ENCODE results near the gene SH3RF2.
A peak's percentile ranks its signal among the peaks of the same experiment; 100 is the strongest.
"Not testable (repeated sequence)": the region's sequence is repeated elsewhere in the genome, so short reads cannot be mapped to it uniquely, and the experiment has no call there.

The SH3RF2 gene

DNA sequence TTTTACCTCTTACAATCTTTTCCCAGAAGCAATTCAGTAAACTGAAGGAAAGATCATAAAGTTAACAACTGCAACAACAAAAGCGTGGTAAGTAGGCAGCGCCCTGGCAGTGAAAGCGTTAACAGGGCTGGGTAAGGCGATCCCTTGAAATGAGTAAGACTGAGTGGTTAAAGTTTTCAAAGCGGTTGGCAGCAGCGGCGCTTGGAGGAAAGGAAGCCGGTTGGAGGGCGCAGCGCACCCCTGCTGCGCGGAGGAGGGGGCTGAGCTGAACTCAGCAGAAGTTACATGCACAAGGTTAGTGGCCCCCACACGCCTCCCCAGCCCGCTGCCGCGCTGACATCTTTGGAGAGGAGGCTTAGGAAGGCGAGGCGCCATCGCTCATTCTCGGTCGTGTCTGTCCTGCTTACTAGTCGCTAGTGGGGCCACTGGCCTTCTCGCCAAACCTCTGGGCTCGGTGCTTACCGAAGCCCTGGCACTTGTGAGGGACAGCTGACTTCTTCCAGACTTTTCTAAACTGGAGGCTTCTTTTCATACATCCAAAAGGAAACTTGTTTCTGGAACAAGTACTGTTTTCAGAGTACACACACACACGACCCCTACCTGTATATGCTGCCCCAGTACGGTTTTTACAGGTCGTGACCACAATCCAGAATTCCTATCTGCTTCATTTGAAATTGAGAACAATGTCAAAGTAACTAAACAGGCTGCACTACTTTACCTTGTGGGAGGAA, at the start of gene SH3RF2:
Gene SH3RF2 (plus strand): TSS at position 178 of the 731 bp plus-strand sequence. CDS start 1,351 bp downstream, outside the sequence.
- Histone ChIP-seq H2AFZ (ENCODE audit: low read depth) (no peak within 1 kb of the TSS), H3K27me3 (ENCODE audit: insufficient read depth, low read depth) (no peaks in the 10 kb centered on the region), H3K9ac (no peak within 1 kb of the TSS), H3K4me1 (ENCODE audit: low read depth, poor library complexity, severe bottlenecking) (no peaks in the 10 kb centered on the region), H4K20me1 (ENCODE audit: insufficient read depth) (no peaks in the 10 kb centered on the region), H3K4me2 (no peak within 1 kb of the TSS), H3K36me3 (ENCODE audit: insufficient read depth) (no peaks in the 10 kb centered on the region), H3K4me3 (IDR thresholded peaks at IDR 0.05; ENCODE audit: insufficient read depth, low read depth, low read length) (no peak within 1 kb of the TSS), H3K27ac (no peak within 1 kb of the TSS), H3K79me2 (ENCODE audit: insufficient read depth, low read depth) (no peaks in the 10 kb centered on the region)
- TF ChIP-seq, protein P1, sequence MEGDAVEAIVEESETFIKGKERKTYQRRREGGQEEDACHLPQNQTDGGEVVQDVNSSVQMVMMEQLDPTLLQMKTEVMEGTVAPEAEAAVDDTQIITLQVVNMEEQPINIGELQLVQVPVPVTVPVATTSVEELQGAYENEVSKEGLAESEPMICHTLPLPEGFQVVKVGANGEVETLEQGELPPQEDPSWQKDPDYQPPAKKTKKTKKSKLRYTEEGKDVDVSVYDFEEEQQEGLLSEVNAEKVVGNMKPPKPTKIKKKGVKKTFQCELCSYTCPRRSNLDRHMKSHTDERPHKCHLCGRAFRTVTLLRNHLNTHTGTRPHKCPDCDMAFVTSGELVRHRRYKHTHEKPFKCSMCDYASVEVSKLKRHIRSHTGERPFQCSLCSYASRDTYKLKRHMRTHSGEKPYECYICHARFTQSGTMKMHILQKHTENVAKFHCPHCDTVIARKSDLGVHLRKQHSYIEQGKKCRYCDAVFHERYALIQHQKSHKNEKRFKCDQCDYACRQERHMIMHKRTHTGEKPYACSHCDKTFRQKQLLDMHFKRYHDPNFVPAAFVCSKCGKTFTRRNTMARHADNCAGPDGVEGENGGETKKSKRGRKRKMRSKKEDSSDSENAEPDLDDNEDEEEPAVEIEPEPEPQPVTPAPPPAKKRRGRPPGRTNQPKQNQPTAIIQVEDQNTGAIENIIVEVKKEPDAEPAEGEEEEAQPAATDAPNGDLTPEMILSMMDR (conservative IDR thresholded peaks at IDR 0.05; ENCODE audit: low read depth, low read length) = no peak

DNA sequence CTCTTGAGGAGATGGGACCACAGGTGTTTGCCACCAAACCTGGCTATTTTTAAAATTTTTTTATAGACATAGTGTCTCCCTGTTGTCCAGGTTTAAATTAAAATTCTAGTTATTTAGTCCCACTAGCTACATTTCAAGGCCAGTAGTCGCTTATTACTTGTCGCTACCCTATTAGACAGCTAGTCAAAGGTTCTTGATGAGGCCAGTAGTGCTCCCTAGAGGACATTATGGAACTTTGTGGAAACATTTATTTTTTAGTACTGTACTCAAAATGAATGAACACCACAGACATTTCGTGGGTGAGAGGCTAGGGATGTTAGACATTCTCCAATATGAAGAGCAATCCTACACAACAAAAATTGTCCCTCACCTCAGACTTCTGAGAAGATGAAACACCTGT, 49.2 kb upstream of the SH3RF2 start:
- no peak overlapping the region for H3K9ac ChIP-seq
- H3K36me3 ChIP-seq (ENCODE audit: insufficient read depth) = no peaks in the 10 kb centered on the region
- H3K27ac ChIP-seq = no peak overlapping the region
- no peaks in the 10 kb centered on the region for H3K79me2 ChIP-seq (ENCODE audit: insufficient read depth, low read depth)
- H3K4me3 ChIP-seq (IDR thresholded peaks at IDR 0.05; ENCODE audit: insufficient read depth, low read depth, low read length) = no peak overlapping the region
- H4K20me1 ChIP-seq (ENCODE audit: insufficient read depth) = no peaks in the 10 kb centered on the region
- H3K4me2 ChIP-seq = no peak overlapping the region
- H3K4me1 ChIP-seq (ENCODE audit: low read depth, poor library complexity, severe bottlenecking) = no peaks in the 10 kb centered on the region
- TF ChIP-seq, protein P1 (conservative IDR thresholded peaks at IDR 0.05; ENCODE audit: low read depth, low read length) = no peak
- H2AFZ ChIP-seq (ENCODE audit: low read depth) = no peak overlapping the region
- H3K27me3 ChIP-seq (ENCODE audit: insufficient read depth, low read depth) = no peaks in the 10 kb centered on the region

DNA sequence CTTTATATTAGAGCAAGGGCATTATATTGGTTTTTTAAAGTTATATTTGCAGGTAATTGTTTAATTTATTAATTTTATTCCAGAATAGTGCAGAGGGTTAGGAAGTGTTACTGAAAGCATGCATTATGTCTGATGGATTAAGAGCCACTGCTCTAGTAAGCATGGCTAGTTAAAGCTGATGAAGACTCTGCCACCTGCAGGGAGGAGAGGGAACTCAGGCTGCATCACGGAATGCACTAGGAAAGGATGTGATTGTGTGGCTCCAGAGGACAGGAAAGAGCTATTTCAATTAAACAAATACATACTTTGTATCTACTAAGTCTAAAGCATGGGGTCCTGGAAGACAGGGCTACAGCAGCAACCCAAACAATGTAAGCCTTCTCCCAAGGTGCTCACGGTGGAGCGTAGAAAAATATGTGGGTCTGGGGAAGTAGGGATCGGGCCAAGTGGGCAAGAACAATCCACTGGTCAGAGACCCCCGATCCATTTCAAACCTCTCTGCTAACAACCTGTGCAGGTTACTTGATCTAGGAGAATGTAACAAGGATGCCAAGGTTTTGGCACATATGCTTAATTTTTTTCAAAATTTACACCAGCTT, 48.3 kb upstream of the SH3RF2 start:
- Histone ChIP-seq H3K36me3 (ENCODE audit: insufficient read depth) (no peaks in the 10 kb centered on the region), H3K4me2 (no peak overlapping the region), H3K27me3 (ENCODE audit: insufficient read depth, low read depth) (no peaks in the 10 kb centered on the region), H3K4me3 (IDR thresholded peaks at IDR 0.05; ENCODE audit: insufficient read depth, low read depth, low read length) (no peak overlapping the region), H3K9ac (no peak overlapping the region), H3K4me1 (ENCODE audit: low read depth, poor library complexity, severe bottlenecking) (no peaks in the 10 kb centered on the region), H2AFZ (ENCODE audit: low read depth) (no peak overlapping the region), H3K27ac (no peak overlapping the region), H4K20me1 (ENCODE audit: insufficient read depth) (no peaks in the 10 kb centered on the region), H3K79me2 (ENCODE audit: insufficient read depth, low read depth) (no peaks in the 10 kb centered on the region)
- TF ChIP-seq, protein P1 (conservative IDR thresholded peaks at IDR 0.05; ENCODE audit: low read depth, low read length) = peak; percentile 52

- TF ChIP-seq, protein P1 (conservative IDR thresholded peaks at IDR 0.05; ENCODE audit: low read depth, low read length) = no peak
- no peaks in the 10 kb centered on the region for H3K79me2 ChIP-seq (ENCODE audit: insufficient read depth, low read depth)
Observed at GRCh38 chr5:145889611-145890010, 46.8 kb upstream of the SH3RF2 start.

GRCh38 chr5:145891378-145891777, 45.0 kb upstream of the SH3RF2 start:
- H3K4me3 ChIP-seq (IDR thresholded peaks at IDR 0.05; ENCODE audit: insufficient read depth, low read depth, low read length); H3K4me2 ChIP-seq; H2AFZ ChIP-seq (ENCODE audit: low read depth); H3K27me3 ChIP-seq (ENCODE audit: insufficient read depth, low read depth); H3K9ac ChIP-seq; H3K36me3 ChIP-seq (ENCODE audit: insufficient read depth); H3K4me1 ChIP-seq (ENCODE audit: low read depth, poor library complexity, severe bottlenecking); H4K20me1 ChIP-seq (ENCODE audit: insufficient read depth); H3K79me2 ChIP-seq (ENCODE audit: insufficient read depth, low read depth); H3K27ac ChIP-seq: not testable (repeated sequence)

More at GRCh38 chr5:145889611-145890010, 46.8 kb upstream of the SH3RF2 start:
- H3K4me3 ChIP-seq (IDR thresholded peaks at IDR 0.05; ENCODE audit: insufficient read depth, low read depth, low read length) = no peak overlapping the region
- no peak overlapping the region for H3K9ac ChIP-seq
- no peak overlapping the region for H2AFZ ChIP-seq (ENCODE audit: low read depth)
- no peak overlapping the region for H3K27ac ChIP-seq
- H3K4me1 ChIP-seq (ENCODE audit: low read depth, poor library complexity, severe bottlenecking) = no peaks in the 10 kb centered on the region
- H3K36me3 ChIP-seq (ENCODE audit: insufficient read depth) = no peaks in the 10 kb centered on the region
- no peaks in the 10 kb centered on the region for H4K20me1 ChIP-seq (ENCODE audit: insufficient read depth)
- H3K27me3 ChIP-seq (ENCODE audit: insufficient read depth, low read depth) = no peaks in the 10 kb centered on the region
- no peak overlapping the region for H3K4me2 ChIP-seq

All from KMS-11 (cell line).